PC-3 (cell line): Measurements from ENCODE around the gene AKR1C1. TPM values are rescaled to one million over a fixed set of nuclear protein-coding genes. Genes with fewer than 3 reads are reported as not detected.
A peak's percentile ranks its signal among the peaks of the same experiment; 100 is the strongest.

Experiments
- ATAC-seq: fragments of 200-7000 bp; cut with Tn5 transposase; 2 replicates; pipeline ENCODE4 v1.9.1; 2020; ENCODE audit warnings: mild to moderate bottlenecking, moderate library complexity
- BruUV-seq: library from RNA; stranded (reverse); fragments of 400-500 nt; replicated peaks from 2 replicates; lab custom pipeline; 2021; lab: Mats Ljungman, UMichigan
- CTCF ChIA-PET: fragments of 300-600 bp; sonication (Branson Sonifier 250); formaldehyde crosslinking; loops from one replicate; lab custom pipeline; 2022; ENCODE audit warnings: antibody characterized with exemption; lab: Charles Lee
- POLR2A ChIA-PET: fragments of 300-600 bp; sonication (Branson Sonifier 250); formaldehyde crosslinking; loops from one replicate; lab custom pipeline; 2022; ENCODE audit warnings: antibody characterized with exemption; ENCODE audit not compliant: unreplicated experiment; lab: Charles Lee
- DNase-seq: peaks from one replicate; pipeline ENCODE4 v3.0.0-alpha.2; 2015
- H2AFZ ChIP-seq: fragments of 300-600 bp; sonication (generic); 2 replicates; pipeline ENCODE4 v1.6.0; 2016; ENCODE audit warnings: antibody characterized with exemption, low read length
- H3F3A ChIP-seq: fragments of 300-600 bp; sonication (generic); one replicate; pipeline ENCODE4 v1.6.0; 2017; ENCODE audit warnings: antibody characterized with exemption, low read length, control low read depth, mild to moderate bottlenecking; ENCODE audit not compliant: unreplicated experiment
- H3K27ac ChIP-seq: fragments of 300-600 bp; sonication (generic); 2 replicates; pipeline ENCODE4 v1.5.1; 2016; ENCODE audit warnings: mild to moderate bottlenecking, low read length
- H3K27me3 ChIP-seq: fragments of 300-600 bp; sonication (generic); 2 replicates; pipeline ENCODE4 v1.6.1; 2016; ENCODE audit warnings: low read length, mixed read lengths
- H3K36me3 ChIP-seq: fragments of 300-600 bp; sonication (generic); 2 replicates; pipeline ENCODE4 v1.6.1; 2016; ENCODE audit warnings: low read depth, mixed run types, low read length, mixed read lengths
- H3K4me1 ChIP-seq: fragments of 300-600 bp; sonication (generic); 2 replicates; pipeline ENCODE4 v1.5.1; 2016; ENCODE audit warnings: low read length; ENCODE audit not compliant: insufficient read depth
- H3K4me2 ChIP-seq: fragments of 300-600 bp; sonication (generic); 2 replicates; pipeline ENCODE4 v1.6.0; 2016; ENCODE audit warnings: low read length
- H3K4me3 ChIP-seq: fragments of 300-600 bp; sonication (generic); 2 replicates; pipeline ENCODE4 v1.5.1; 2016; ENCODE audit warnings: mild to moderate bottlenecking, low read length, mixed read lengths
- H3K79me2 ChIP-seq: fragments of 300-600 bp; sonication (generic); 2 replicates; pipeline ENCODE4 v1.6.1; 2017; ENCODE audit warnings: low read length, mixed read lengths
- H3K9ac ChIP-seq: fragments of 300-600 bp; sonication (generic); 2 replicates; pipeline ENCODE4 v1.6.0; 2016; ENCODE audit warnings: mild to moderate bottlenecking, low read length
- H3K9me2 ChIP-seq: fragments of 300-600 bp; sonication (generic); replicated peaks from 2 replicates; pipeline ENCODE4 v1.6.1; 2016; ENCODE audit warnings: mixed run types, low read length, mixed read lengths
- H3K9me3 ChIP-seq: fragments of 300-600 bp; sonication (generic); 2 replicates; pipeline ENCODE4 v1.6.1; 2016; ENCODE audit warnings: low read length, mixed read lengths
- H4K20me1 ChIP-seq: fragments of 300-600 bp; sonication (generic); 2 replicates; pipeline ENCODE4 v1.6.1; 2016; ENCODE audit warnings: low read length, mixed read lengths
- EZH2 ChIP-seq: fragments of 300-600 bp; sonication (generic); IDR thresholded peaks from one replicate; pipeline ENCODE4 v1.6.1; 2017; ENCODE audit warnings: antibody characterized with exemption, mild to moderate bottlenecking, low read length; ENCODE audit not compliant: unreplicated experiment
- EZH2phosphoT487 ChIP-seq: fragments of 300-600 bp; sonication (generic); IDR thresholded peaks from 2 replicates; pipeline ENCODE4 v1.6.1; 2018; ENCODE audit warnings: mild to moderate bottlenecking, antibody characterized with exemption, low read length, borderline replicate concordance
- intact Hi-C: fragments of 100-400 bp; cut with micrococcal nuclease; formaldehyde crosslinking; loops from 2 replicates; pipeline ENCODE4 v1.9.0; 2023
- total RNA-seq: library from RNA; depleted of rRNA; stranded (reverse); fragments of >200 nt; gene quantifications from 2 replicates; pipeline ENCODE4 v1.2.3, GENCODE V29; 2014
- TF ChIP-seq, protein P1 (sequence below): fragments of 300-600 bp; sonication (generic); conservative IDR thresholded peaks from 2 replicates; pipeline ENCODE4 v1.5.1; 2017; ENCODE audit warnings: antibody characterized with exemption, low read depth, mild to moderate bottlenecking, low read length

Gene AKR1C1
- total RNA-seq, 1 experiment from 2014 or later = 3.2 TPM

DNA sequence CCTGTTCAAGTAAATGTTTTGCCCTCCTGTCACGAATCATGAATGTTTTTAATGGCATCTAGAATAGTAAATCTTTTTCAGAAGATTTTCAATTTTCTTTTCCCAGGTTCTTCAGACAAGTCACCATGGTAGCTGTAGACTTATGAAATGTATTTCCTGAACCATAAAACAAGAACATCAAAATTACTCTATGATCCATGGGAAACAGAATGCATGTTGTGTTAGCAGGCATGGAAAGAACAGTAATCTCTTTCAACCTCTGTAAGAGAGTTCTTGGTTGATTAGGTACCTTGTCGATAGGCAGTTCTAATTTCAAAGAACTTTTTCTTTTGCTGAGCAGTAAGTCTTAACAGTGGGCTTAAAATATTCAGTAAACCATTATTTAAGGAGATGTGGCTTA lies 17.6 kb downstream of the AKR1C1 start:
- Histone ChIP-seq H3K4me3 (no peak overlapping the region), H3K27me3 (no peaks in the 10 kb centered on the region), H3K36me3 (no peaks in the 10 kb centered on the region), H3K9me2 (no peaks in the 10 kb centered on the region), H3K9me3 (no peaks in the 10 kb centered on the region), H3K79me2 (no peaks in the 10 kb centered on the region), H3K27ac (no peak overlapping the region), H3K4me1 (no peaks in the 10 kb centered on the region), H2AFZ (no peak overlapping the region), H3K4me2 (no peak overlapping the region), H4K20me1 (no peaks in the 10 kb centered on the region), H3F3A (no peaks in the 10 kb centered on the region), H3K9ac (no peak overlapping the region)
- TF ChIP-seq, protein P1, sequence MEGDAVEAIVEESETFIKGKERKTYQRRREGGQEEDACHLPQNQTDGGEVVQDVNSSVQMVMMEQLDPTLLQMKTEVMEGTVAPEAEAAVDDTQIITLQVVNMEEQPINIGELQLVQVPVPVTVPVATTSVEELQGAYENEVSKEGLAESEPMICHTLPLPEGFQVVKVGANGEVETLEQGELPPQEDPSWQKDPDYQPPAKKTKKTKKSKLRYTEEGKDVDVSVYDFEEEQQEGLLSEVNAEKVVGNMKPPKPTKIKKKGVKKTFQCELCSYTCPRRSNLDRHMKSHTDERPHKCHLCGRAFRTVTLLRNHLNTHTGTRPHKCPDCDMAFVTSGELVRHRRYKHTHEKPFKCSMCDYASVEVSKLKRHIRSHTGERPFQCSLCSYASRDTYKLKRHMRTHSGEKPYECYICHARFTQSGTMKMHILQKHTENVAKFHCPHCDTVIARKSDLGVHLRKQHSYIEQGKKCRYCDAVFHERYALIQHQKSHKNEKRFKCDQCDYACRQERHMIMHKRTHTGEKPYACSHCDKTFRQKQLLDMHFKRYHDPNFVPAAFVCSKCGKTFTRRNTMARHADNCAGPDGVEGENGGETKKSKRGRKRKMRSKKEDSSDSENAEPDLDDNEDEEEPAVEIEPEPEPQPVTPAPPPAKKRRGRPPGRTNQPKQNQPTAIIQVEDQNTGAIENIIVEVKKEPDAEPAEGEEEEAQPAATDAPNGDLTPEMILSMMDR = no peak
- TF ChIP-seq EZH2phosphoT487 (no peak), EZH2 (no peak)
- ChIA-PET POLR2A (no interaction called here), CTCF (no interaction called here)
- intact Hi-C loops = no loop called here
- DNase-seq (no peak), ATAC-seq (no peak)
- no TSS peak for BruUV-seq

DNA sequence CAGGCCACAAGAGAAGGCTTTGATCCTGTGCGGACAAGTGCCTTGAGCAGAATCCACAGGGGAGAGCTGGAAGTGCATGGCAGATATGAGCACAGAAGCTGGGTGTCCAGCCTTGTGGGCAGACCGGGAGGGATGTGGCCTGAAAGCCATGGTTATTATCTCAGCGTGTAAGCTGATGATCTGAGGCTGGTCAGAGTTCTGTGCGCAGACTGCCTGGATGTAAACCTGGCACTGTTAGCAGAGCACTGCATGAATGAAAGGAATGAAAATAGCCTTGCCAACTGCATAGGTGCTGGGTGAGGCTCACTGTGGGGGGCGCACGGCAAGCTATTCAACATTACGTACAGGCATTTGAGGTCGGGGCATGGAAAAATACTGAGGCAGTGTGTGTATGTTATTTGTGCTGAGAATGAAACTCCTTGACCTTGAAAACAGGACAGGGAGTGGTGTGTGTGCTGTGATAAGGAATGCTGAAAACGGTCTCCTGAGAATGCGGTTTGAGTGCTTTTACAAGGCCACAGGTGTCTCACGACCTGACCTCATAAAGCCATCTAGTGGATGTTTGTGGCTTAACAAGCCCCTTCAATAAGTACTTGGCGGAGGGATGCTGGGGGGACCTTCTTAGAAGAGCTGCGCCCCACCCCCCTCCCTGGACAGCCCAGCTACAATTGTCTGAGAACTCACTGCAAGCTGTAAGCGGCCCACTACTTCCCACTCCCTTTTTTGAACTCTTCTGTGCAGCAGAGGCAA lies 18.7 kb downstream of the AKR1C1 start:
- intact Hi-C loops = loop anchor here (1.0 kb wide), 1 partner anchor 133 kb away; no protein-coding TSS in a partner anchor
- TF ChIP-seq, protein P1 = peak; percentile 52
- TF ChIP-seq EZH2phosphoT487 = no peak
- Histone ChIP-seq H3K36me3 (no peaks in the 10 kb centered on the region), H3K9me3 (no peaks in the 10 kb centered on the region), H3K9me2 (no peaks in the 10 kb centered on the region), H3K4me3 (no peak overlapping the region), H3K27ac (no peak overlapping the region), H3K79me2 (no peaks in the 10 kb centered on the region), H4K20me1 (no peaks in the 10 kb centered on the region), H3K27me3 (no peaks in the 10 kb centered on the region), H3F3A (no peaks in the 10 kb centered on the region), H3K9ac (no peak overlapping the region), H3K4me1 (no peaks in the 10 kb centered on the region), H2AFZ (no peak overlapping the region), H3K4me2 (no peak overlapping the region)
- POLR2A ChIA-PET = no interaction called here
- DNase-seq (peak; percentile 52), ATAC-seq (peak; percentile 62)
- CTCF ChIA-PET = interaction anchor here (0.6 to 1.9 kb wide), 2 partner anchors 29 to 132 kb away, joined by 3 to 7 read pairs; no protein-coding TSS in a partner anchor
- no TSS peak for BruUV-seq

DNA sequence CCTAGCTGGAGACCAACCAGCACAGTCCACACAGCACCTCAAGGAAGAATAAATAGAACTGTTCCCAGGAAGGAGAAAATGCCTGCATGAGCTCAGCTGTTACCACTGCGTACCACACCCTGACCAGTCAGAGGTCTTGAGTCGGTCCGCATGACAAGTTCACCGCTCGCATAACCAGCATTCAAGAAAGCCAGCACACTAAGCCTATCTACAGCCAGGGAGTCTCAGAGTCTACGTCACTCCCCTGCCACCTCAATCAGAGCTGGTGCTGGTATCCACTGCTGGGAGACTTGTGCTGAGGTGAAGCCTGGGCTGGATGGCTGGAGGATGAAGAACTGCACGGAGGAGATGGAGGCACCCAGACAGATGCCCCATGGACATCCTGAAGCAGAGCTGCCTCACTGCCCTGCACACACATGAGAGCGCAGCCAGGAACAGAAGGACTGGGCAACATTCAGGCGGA lies 19.6 kb downstream of the AKR1C1 start:
- Histone ChIP-seq H3K9ac (no peak overlapping the region), H3F3A (no peaks in the 10 kb centered on the region), H2AFZ (no peak overlapping the region), H3K36me3 (no peaks in the 10 kb centered on the region), H3K9me3 (no peaks in the 10 kb centered on the region), H3K4me2 (no peak overlapping the region), H3K4me3 (no peak overlapping the region), H3K27me3 (no peaks in the 10 kb centered on the region), H3K79me2 (no peaks in the 10 kb centered on the region), H3K9me2 (no peaks in the 10 kb centered on the region), H3K27ac (no peak overlapping the region), H4K20me1 (no peaks in the 10 kb centered on the region), H3K4me1 (no peaks in the 10 kb centered on the region)
- intact Hi-C loops = loop anchor here (1.0 kb wide), 1 partner anchor 133 kb away; no protein-coding TSS in a partner anchor
- peak; percentile 46 for ATAC-seq
- DNase-seq = peak; percentile 1
- TF ChIP-seq, protein P1 = no peak
- TF ChIP-seq EZH2 (no peak), EZH2phosphoT487 (no peak)
- ChIA-PET POLR2A (no interaction called here), CTCF (interaction anchor here (0.6 to 1.9 kb wide), 2 partner anchors 56 to 133 kb away, joined by 4 to 7 read pairs; no protein-coding TSS in a partner anchor)
- BruUV-seq = no TSS peak
